Stimulated activated CD4-positive, alpha-beta T cell treated with anti-CD3 and anti-CD28 coated beads, Interleukin-12 subunit alpha, Interleukin-12 subunit beta, amount 100 ng/mL, for 4 hours (primary cell): ENCODE measurements around the gene ARL5C.
"Not testable (repeated sequence)": the region's sequence is repeated elsewhere in the genome, so short reads cannot be mapped to it uniquely, and the experiment has no call there.

Source experiments
- DNase-seq: peaks from one replicate; pipeline ENCODE4 v3.0.0-alpha.2; 2020

The ARL5C gene

GRCh38 chr17:39194089-39194984 is 28.4 kb upstream of the ARL5C start:
- no peak for DNase-seq

DNA sequence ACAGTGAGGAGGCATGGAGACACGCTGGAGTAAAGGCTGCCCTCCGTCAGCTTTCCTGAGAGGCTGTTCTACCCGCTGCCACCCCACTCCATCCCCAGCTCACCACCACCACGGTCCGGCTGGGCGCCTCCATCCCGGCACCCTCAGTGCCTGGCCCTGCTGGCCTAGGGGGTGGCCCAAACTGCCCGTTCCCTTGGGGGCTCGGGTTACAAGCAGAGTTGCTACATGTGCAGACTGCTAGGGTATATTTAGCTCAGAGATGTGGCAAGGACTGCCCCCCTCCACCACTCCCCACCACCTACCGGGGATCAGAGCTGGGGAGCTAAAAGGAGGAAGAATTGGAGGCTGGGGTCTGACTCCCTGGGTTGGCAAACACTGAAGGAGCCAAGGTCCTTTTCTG is 27.4 kb upstream of the ARL5C start:
- DNase-seq: no peak

- DNase-seq: no peak
Observed at GRCh38 chr17:39192901-39193300, 26.9 kb upstream of the ARL5C start.

DNA sequence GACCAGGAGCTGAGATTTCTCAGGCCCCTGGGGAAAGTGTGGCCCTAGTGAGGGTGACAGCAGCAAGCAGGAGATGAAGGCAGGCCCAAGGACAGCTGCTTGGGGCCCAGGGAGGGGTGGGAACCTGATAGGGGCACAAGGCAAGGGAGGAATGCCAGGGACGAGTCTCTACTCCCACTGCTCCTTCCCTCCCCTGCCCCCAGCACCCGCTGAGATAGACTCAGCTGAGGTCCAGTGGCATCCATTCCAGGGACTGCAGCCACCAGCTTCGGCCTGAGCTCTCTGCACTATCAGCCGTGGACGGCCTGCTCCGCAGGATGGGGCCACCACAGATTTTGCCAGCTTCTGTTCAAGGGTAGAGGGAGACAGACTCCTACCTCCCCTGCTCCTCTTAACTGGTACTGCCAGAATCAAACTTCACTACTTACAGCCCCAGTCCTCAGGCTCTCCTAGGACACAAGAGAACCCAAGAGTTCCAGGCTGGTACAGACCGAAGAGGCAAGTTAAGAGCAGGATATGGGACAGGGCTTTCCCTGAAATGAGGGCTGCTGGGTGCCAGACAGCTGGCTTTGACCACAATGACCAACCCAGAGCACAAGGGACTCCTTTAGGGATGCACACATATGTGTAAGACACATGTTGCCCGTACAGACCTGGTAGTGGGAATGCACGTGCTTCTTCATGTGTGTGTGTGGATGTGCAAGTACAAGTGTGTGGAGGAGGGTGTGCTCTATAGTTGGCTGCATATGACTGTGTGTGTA is 26.0 kb upstream of the ARL5C start:
- DNase-seq: no peak

- DNase-seq: no peak
Observed at GRCh38 chr17:39187152-39187830, 21.3 kb upstream of the ARL5C start.

DNA sequence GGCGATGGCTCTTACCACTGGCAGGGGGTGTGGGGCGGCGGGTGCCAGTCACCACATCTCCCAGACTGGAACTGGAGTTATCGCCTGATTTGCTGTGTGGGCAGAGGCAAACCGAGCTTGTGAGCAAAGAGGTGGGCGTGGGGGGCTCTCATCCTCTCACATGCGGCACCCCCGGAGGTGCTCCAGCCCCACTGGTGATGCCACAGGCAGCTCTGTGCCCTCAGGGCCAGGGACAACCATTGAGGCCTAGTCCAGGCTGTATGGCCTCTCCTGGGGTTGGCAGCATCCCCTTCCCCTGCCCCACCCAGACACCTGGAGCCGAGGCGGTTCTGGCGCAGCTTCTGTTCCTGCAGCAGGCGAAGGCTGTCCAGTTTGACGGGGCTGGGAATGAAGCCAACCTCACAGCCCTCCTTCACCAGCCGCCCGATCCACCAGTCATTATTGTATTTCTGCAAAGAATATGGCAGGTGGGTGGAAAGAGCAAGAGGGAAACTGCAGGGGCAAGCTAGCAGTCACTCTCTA is 20.6 kb upstream of the ARL5C start:
- DNase-seq: no peak

- DNase-seq: no peak
Observed at GRCh38 chr17:39183720-39184119, 17.8 kb upstream of the ARL5C start.

DNA sequence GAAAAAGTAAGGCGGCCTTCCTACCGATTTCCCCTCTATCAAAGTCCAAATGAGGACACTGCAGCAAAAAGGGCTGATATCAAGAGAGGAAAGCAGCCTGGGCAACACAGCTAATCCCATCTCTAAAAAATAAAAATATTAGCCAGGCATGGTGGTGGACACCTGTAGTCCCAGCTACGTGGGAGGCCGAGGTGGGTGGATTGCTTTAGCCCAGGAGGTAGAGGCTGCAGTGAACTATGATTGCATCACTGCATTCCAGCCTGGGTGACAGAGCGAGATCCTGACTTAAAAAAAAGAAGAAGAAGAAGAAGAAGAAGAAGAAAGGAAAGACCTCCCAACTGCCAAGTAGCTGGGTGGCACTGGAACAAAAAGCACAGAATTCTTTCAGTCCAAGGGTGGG is 17.1 kb upstream of the ARL5C start:
- DNase-seq: no peak

DNA sequence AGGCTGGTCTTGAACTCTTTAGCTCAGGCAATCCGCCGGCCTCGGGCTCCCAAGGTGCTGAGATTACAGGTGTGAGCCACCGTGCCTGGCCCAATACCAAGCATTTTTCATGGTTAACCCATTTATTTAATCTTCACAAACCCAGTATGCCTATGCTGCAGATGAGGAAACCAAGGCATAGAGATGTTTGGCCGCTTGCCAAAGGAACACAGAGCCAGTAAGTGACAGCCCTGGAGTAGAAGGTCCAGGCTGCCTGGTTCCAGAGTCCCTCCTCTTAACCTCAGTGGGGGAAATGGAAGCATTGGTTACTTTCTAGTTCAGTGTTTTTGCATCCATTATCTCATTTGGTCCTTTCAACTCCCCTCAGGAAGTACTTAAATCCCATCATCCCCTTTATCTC is 15.3 kb upstream of the ARL5C start:
- no peak for DNase-seq

DNA sequence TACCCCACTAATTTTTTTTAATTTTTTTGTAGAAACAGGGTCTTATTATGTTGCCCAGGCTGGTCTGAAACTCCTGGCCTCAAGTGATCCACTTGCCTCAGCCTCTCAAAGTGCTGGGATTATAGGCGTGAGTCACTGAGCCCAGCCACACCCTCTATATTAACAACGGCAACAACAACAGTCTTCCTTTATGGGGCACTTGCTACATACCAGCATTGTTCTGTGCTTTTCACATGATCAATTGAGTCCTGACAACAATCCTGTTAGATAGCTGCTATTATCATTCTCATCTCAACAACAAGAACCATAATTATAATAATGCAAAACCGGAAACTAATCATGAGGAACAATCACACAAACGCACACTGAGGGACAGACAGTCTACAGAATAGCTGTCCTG is 12.6 kb upstream of the ARL5C start:
- no peak for DNase-seq

DNA sequence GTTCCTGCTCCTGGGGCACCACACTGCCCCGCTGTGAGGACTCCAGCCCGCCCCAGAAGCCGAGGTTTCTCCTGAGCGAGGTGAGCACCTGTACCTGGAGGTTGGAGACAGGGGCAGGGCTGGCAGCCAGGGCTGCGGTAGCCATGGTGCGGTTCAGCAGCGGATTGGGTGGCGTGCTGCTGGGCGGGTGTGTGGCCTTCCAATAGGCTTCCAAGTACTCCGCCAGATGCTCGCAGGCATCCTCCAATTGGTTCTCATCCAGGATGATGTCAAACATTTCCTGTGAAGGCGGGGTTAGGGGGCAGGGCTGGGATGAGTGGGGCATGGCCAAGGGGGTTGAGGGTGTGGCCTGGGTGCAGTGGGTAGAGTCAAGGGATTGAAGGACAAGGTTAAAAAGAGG is 11.3 kb upstream of the ARL5C start:
- DNase-seq: no peak

DNA sequence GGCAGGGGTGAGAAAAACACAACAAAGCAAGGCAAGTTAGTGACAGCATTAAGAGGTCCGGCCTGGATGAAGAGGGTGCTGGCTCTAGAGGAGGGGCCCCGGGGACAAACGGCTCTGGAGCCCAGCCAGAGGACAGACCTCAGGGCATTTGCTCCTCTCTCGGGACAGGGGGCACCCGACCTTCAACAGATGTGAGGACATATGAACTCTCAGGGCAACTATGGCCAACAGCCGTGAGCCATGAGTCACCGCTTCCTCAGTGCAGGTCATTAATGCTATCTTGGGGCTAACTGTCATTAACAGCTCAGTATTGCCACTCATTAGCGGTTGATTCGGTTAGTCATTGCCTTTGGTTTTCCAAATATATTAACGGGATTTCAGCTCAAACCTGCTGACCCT is 9.7 kb upstream of the ARL5C start:
- DNase-seq: no peak

- DNase-seq: peak; percentile 73
Observed at GRCh38 chr17:39174920-39175694, 9.1 kb upstream of the ARL5C start.

DNA sequence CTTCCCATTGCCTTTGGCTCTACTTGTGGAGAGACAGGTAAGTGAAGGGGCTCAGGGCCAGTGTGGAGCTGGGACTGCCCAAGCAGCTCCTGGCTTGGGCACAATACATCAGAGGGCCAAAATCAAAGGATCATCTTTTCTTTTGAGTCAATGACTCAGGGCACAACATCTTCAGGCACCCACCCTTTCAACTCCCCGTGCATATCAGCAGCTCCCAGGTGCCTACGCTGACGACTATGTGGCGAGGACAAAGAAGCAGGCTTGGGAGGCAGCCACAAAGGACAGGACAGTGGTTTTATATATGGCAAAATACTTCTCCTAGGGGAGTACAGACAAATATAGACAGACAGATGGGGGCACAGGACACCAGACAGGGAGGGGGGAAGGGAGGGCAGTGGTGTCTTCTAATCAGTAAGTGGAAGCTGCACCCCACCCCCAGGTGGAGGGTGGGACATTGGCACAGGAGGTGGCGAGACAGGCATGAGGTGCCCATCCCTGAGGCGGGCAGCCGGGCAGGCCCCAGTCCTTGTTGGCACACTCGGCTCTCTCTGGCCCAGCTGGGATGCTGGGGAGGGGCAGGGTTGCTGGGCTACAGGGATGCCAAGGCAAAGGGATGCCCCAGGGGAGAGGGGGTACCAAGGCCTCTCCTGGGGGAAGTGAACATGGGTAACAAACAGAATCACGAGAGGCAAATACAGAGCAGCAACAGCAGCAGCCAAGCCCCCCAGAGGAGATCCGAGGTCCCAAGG is 7.7 kb upstream of the ARL5C start:
- DNase-seq: no peak

DNA sequence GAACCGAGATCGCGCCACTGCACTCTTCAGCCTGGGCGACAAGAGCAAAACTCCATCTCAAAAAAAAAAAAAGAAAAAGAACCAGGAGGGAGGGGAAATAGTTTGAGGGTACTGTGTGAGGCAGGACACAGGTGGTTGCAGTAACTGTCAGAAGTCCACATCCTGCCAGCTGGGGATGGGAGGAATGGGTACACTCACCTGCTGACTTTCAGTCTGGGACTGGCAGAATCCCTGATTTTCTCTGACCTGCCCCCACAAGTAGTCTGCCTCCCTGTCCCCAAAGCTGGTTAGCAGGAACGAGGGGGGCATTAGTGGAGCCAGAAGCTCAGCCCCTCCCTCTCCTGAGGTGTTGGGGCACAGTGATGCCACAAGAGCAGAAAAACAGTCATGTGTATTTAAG is 7.1 kb upstream of the ARL5C start:
- DNase-seq: no peak

DNA sequence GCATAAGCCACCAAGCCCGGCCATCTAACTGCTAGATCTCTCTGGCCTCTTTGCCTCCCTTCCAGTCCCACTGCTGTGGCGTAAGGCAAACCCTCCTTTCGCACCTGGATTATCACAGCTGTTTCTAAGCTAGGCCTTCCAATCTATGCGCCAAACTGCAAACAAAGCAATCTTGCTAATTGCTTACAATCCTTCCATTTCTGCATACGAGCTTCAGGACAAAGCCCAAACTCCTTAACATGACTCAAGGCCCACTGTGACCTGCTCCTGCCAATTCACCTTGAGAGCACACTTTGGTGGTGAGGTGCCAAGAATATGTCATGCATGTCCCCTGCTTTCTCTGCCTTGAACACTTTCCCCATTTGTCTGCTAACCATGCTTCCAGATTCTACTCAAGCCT is 6.0 kb upstream of the ARL5C start:
- no peak for DNase-seq

DNA sequence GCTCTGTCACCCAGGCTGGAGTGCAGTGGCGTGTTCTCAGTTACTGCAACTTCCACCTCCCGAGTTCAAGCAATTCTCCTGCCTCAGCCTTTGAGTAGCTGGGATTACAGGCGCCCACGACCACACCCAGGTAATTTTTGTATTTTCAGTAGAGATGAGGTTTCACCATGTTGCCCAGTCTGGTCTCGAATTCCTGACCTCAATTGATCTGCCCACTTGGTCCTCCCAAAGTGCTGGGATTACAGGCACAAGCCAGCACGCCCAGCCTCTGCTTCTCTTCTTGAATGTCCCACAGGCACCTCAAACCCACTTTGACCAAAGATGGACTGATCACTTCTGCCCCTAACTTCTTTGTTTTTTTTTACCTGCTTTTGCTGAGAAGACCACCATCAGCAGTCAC is 4.6 kb upstream of the ARL5C start:
- no peak for DNase-seq

DNA sequence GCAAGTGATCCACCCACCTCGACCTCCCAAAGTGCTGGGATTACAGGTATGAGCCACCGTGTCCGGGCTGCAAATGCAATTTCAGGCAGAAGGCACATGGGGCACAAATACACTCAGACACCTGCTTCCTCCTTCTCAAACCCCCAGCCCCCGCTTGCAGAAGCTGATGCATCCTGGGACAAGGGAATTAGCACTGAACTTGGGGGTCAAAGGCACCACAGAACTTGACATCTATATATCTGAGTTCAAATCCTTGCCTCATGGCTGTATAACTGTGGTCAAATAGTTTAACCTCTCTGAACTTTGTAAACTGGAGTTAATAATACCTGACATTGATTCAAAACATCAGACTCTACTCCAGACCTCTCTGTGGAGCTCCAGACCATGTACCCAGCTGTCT is 4.1 kb upstream of the ARL5C start:
- no peak for DNase-seq

DNA sequence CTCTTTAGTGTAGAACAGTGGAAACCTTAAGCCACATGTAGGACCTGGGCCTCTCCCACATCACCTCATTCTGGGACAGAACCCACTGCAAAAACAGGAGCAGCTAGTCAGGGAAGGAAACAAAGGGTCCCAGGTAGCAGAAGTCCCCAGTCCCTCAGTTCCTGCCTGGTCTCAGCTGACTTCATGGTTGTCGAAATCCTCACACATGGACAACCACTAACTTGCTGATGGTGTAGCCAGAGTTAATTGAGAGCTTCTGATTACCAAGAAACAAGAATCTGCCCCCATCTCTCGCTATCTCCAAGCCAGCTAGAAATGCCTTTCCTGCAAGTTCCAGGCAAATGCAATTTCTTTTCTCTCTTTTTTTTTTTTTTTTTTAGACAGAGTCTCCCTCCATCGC is 3.6 kb upstream of the ARL5C start:
- no peak for DNase-seq

- DNase-seq: no peak
Observed at GRCh38 chr17:39169101-39169500, 3.1 kb upstream of the ARL5C start.

- not testable (repeated sequence) for DNase-seq
Observed at GRCh38 chr17:39168503-39168902, 2.5 kb upstream of the ARL5C start.

GRCh38 chr17:39167476-39167875 is 1.5 kb upstream of the ARL5C start:
- no peak for DNase-seq
